PC-9 (cell line): ENCODE data around the gene DOCK6. TPM values are rescaled to one million over a fixed set of nuclear protein-coding genes. Genes with fewer than 3 reads are reported as not detected.

Experiments
- BruUV-seq: library from RNA; stranded (reverse); fragments of 400-500 nt; replicated peaks from 2 replicates; lab custom pipeline; 2021; lab: Mats Ljungman, UMichigan
- CTCF ChIA-PET: fragments of 300-600 bp; sonication (Branson Sonifier 250); formaldehyde crosslinking; loops from one replicate; lab custom pipeline; 2022; ENCODE audit warnings: antibody characterized with exemption; lab: Charles Lee
- POLR2A ChIA-PET: fragments of 300-600 bp; sonication (Branson Sonifier 250); formaldehyde crosslinking; loops from one replicate; lab custom pipeline; 2022; ENCODE audit warnings: antibody characterized with exemption; ENCODE audit not compliant: unreplicated experiment; lab: Charles Lee
- DNase-seq, 2 experiments: peaks; one replicate each; pipeline versions ENCODE4 v3.0.0 to v3.0.0-alpha.2; 2015 to 2022; ENCODE audit warnings: mixed read lengths in 1 of 2
- H2AFZ ChIP-seq: fragments of 200-600 bp; sonication (generic); 2 replicates; pipeline ENCODE4 v1.8.1; 2017; ENCODE audit warnings: antibody characterized with exemption
- H3F3A ChIP-seq: fragments of 200-600 bp; sonication (generic); 2 replicates; pipeline ENCODE4 v1.8.1; 2017; ENCODE audit warnings: antibody characterized with exemption, mild to moderate bottlenecking, low read depth; ENCODE audit not compliant: insufficient read depth
- H3K27ac ChIP-seq: fragments of 200-600 bp; sonication (generic); 2 replicates; pipeline ENCODE4 v1.6.1; 2016; ENCODE audit warnings: mixed run types
- H3K27me3 ChIP-seq: fragments of 200-600 bp; sonication (generic); 2 replicates; pipeline ENCODE4 v1.6.1; 2016; ENCODE audit warnings: low read depth, mixed run types; ENCODE audit not compliant: insufficient read depth
- H3K36me3 ChIP-seq: fragments of 200-600 bp; sonication (generic); 2 replicates; pipeline ENCODE4 v1.6.1; 2016; ENCODE audit warnings: low read depth, mixed run types
- H3K4me1 ChIP-seq: fragments of 200-600 bp; sonication (generic); replicated peaks from 2 replicates; pipeline ENCODE4 v1.6.1; 2016; ENCODE audit warnings: mixed run types; ENCODE audit not compliant: insufficient read depth
- H3K4me2 ChIP-seq: fragments of 200-600 bp; sonication (generic); 2 replicates; pipeline ENCODE4 v1.6.1; 2017; ENCODE audit warnings: mixed run types
- H3K4me3 ChIP-seq: fragments of 200-600 bp; sonication (generic); 2 replicates; pipeline ENCODE4 v1.6.1; 2016; ENCODE audit warnings: mixed run types
- H3K79me2 ChIP-seq: fragments of 200-600 bp; sonication (generic); 2 replicates; pipeline ENCODE4 v1.6.1; 2017; ENCODE audit warnings: low read depth, mixed run types
- H3K9me2 ChIP-seq: fragments of 200-600 bp; sonication (generic); 2 replicates; pipeline ENCODE4 v1.8.1; 2017; ENCODE audit warnings: mild to moderate bottlenecking; ENCODE audit not compliant: insufficient read depth
- H3K9me3 ChIP-seq: fragments of 200-600 bp; sonication (generic); 2 replicates; pipeline ENCODE4 v1.8.1; 2016; ENCODE audit warnings: low read depth; ENCODE audit not compliant: insufficient read depth
- H4K20me1 ChIP-seq: fragments of 200-600 bp; sonication (generic); 2 replicates; pipeline ENCODE4 v1.8.1; 2017; ENCODE audit not compliant: insufficient read depth
- EZH2 ChIP-seq: fragments of 200-600 bp; sonication (generic); IDR thresholded peaks from 2 replicates; pipeline ENCODE4 v1.8.0; 2017; ENCODE audit warnings: antibody characterized with exemption, low read depth
- intact Hi-C: fragments of 100-400 bp; cut with micrococcal nuclease; formaldehyde crosslinking; loops from one replicate; pipeline ENCODE4 v1.10.0; 2022; ENCODE audit not compliant: unreplicated experiment
- total RNA-seq: library from RNA; stranded (reverse); gene quantifications from 2 replicates; pipeline ENCODE4 v1.2.3, GENCODE V29; 2021
- TF ChIP-seq, protein P1 (sequence below): fragments of 200-600 bp; sonication (generic); conservative IDR thresholded peaks from 2 replicates; pipeline ENCODE4 v1.6.1; 2017; ENCODE audit warnings: mixed run types, antibody characterized with exemption, mild to moderate bottlenecking, moderate library complexity

The DOCK6 gene
- total RNA-seq, 1 experiment from 2014 or later: 32.5 TPM

DNA sequence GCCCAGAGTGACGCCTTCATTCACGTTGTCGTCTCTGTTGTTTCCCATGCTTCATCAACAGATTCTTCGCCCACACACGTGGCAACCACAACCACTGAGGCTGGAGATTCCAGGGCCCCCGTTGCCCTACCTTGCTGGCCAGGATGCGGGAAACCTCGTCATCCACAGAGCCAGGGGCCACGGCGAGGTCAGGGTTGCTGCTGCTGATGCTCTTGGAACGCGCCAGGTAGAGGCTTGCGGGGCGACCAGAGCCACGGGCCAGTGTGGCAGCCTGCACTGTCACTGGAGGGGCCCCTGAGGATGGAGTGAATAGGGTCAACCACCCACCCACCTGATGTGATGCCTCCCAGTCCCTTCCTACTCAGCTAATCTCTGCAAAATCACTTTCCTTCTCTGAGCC, 29.3 kb downstream of the DOCK6 start:
- H3F3A ChIP-seq: peaks cover 3% of the 10 kb centered on the region; the same call in 1 of the 2 replicates
- no peak overlapping the region for H3K4me3 ChIP-seq
- H3K9me2 ChIP-seq: no peaks in the 10 kb centered on the region
- DNase-seq: no peak
- H3K79me2 ChIP-seq: no peaks in the 10 kb centered on the region
- H3K4me1 ChIP-seq: no peaks in the 10 kb centered on the region
- ChIA-PET CTCF (no interaction called here), POLR2A (no interaction called here)
- no peak overlapping the region for H3K4me2 ChIP-seq
- no TSS peak for BruUV-seq
- no peaks in the 10 kb centered on the region for H3K36me3 ChIP-seq
- intact Hi-C loops: no loop called here
- H3K9me3 ChIP-seq: no peaks in the 10 kb centered on the region
- H4K20me1 ChIP-seq: no peaks in the 10 kb centered on the region
- no peaks in the 10 kb centered on the region for H3K27me3 ChIP-seq
- TF ChIP-seq, protein P1, sequence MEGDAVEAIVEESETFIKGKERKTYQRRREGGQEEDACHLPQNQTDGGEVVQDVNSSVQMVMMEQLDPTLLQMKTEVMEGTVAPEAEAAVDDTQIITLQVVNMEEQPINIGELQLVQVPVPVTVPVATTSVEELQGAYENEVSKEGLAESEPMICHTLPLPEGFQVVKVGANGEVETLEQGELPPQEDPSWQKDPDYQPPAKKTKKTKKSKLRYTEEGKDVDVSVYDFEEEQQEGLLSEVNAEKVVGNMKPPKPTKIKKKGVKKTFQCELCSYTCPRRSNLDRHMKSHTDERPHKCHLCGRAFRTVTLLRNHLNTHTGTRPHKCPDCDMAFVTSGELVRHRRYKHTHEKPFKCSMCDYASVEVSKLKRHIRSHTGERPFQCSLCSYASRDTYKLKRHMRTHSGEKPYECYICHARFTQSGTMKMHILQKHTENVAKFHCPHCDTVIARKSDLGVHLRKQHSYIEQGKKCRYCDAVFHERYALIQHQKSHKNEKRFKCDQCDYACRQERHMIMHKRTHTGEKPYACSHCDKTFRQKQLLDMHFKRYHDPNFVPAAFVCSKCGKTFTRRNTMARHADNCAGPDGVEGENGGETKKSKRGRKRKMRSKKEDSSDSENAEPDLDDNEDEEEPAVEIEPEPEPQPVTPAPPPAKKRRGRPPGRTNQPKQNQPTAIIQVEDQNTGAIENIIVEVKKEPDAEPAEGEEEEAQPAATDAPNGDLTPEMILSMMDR: no peak
- TF ChIP-seq EZH2: no peak
- no peak overlapping the region for H3K27ac ChIP-seq
- no peak overlapping the region for H2AFZ ChIP-seq

DNA sequence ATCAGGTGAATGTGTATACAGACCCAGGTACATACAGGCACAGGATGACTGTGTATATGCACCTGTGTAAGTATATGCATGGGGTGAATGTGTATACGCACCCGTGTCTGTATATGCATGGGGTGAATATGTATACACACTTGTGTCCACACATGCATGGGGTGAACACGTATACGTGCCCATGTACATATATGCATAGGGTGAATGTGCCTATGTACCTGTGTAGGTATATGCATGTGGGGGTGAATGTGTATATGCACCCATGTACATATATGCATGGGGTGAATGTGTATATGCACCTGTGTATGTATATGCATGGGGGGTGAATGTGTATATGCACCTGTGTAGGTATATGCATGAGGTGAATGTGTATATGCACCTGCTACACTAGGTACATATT, 29.8 kb downstream of the DOCK6 start:
- ChIA-PET CTCF (no interaction called here), POLR2A (no interaction called here)
- Histone ChIP-seq H3K4me2 (no peak overlapping the region), H3K36me3 (no peaks in the 10 kb centered on the region), H3F3A (peaks cover 8% of the 10 kb centered on the region; the same call in 1 of the 2 replicates), H4K20me1 (no peaks in the 10 kb centered on the region), H3K4me3 (no peak overlapping the region), H3K9me3 (no peaks in the 10 kb centered on the region), H3K27ac (no peak overlapping the region), H3K4me1 (no peaks in the 10 kb centered on the region), H3K9me2 (no peaks in the 10 kb centered on the region), H2AFZ (no peak overlapping the region), H3K27me3 (no peaks in the 10 kb centered on the region), H3K79me2 (no peaks in the 10 kb centered on the region)
- intact Hi-C loops: no loop called here
- no peak for DNase-seq
- no peak for TF ChIP-seq EZH2
- TF ChIP-seq, protein P1: no peak
- BruUV-seq: no TSS peak

DNA sequence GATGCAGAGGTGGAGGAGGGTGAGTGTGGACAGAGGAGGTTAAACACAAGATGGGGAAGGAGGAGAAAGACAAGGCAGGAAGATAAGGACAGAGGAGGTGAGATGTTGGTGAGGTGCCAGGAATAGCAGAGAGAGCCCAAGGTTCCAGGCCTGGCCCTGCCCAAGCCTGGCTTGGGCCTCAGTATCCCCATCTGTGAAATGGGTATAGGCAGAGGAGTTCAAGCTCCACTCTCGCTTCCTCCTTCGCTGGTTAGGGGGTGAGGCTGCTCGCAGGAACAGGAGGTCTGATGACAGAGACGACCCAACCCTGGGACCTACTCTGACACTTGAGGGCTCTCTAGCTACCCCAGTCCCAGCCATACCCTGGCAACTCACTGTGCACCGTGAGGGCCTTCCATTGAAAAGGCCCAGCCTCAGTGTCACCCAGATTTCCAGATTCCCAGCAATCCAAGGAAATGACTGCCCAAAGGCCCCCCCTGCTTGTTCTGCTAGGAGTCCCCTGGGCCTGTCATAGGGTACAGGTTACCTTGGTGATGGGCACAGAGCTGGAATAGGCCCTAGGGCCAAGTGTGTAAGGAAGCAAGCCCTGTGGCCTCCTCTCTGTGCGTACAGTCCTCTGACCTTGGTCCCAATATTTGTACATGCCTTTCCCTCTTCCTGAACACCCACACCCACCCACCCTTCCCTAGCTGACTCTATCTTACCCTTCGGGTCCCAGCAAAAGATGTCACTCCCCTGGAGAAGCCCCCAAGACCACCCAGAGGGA, 31.5 kb downstream of the DOCK6 start:
- Histone ChIP-seq H3K27me3 (no peaks in the 10 kb centered on the region), H3K27ac (no peak overlapping the region), H3K4me2 (no peak overlapping the region), H3K36me3 (0 out of 2 replicates have a peak, but pooled peaks cover 4% of the 10 kb centered on the region), H3K9me2 (no peaks in the 10 kb centered on the region), H3K4me3 (no peak overlapping the region), H3K9me3 (no peaks in the 10 kb centered on the region), H3F3A (peaks cover 15% of the 10 kb centered on the region; the same call in 1 of the 2 replicates), H3K79me2 (no peaks in the 10 kb centered on the region), H4K20me1 (no peaks in the 10 kb centered on the region), H3K4me1 (no peaks in the 10 kb centered on the region), H2AFZ (no peak overlapping the region)
- TF ChIP-seq, protein P1: no peak
- no peak for TF ChIP-seq EZH2
- CTCF ChIA-PET: no interaction called here
- DNase-seq: no peak
- intact Hi-C loops: no loop called here
- POLR2A ChIA-PET: interaction anchor here (0.6 kb wide), 1 partner anchor 32 kb away, joined by 10 read pairs; no protein-coding TSS in a partner anchor
- no TSS peak for BruUV-seq
